Stimulated activated naive CD8-positive, alpha-beta T cell treated with anti-CD3 and anti-CD28 coated beads, Interleukin-15, Interleukin-2, amounts not matched to agents 100 ng/mL and 50 ng/mL, for 24 hours (primary cell): ENCODE data around the gene HMGCS2.
"Not testable (repeated sequence)": the region's sequence is repeated elsewhere in the genome, so short reads cannot be mapped to it uniquely, and the experiment has no call there.

ENCODE experiments used
- H3K27ac Mint-ChIP-seq: one replicate; pipeline ENCODE4 v1.8.0; 2021; ENCODE audit warnings: mild to moderate bottlenecking, mixed read lengths
- H3K27me3 Mint-ChIP-seq: one replicate; pipeline ENCODE4 v1.8.0; 2021; ENCODE audit warnings: mixed read lengths
- H3K36me3 Mint-ChIP-seq: one replicate; pipeline ENCODE4 v1.8.0; 2021; ENCODE audit warnings: low read depth, mixed read lengths
- H3K4me1 Mint-ChIP-seq: one replicate; pipeline ENCODE4 v1.8.0; 2021; ENCODE audit warnings: low read depth, mixed read lengths
- H3K4me3 Mint-ChIP-seq: one replicate; pipeline ENCODE4 v1.8.0; 2021; ENCODE audit warnings: mild to moderate bottlenecking, mixed read lengths
- H3K9me3 Mint-ChIP-seq: one replicate; pipeline ENCODE4 v1.8.0; 2021; ENCODE audit warnings: mixed read lengths

HMGCS2 gene

DNA sequence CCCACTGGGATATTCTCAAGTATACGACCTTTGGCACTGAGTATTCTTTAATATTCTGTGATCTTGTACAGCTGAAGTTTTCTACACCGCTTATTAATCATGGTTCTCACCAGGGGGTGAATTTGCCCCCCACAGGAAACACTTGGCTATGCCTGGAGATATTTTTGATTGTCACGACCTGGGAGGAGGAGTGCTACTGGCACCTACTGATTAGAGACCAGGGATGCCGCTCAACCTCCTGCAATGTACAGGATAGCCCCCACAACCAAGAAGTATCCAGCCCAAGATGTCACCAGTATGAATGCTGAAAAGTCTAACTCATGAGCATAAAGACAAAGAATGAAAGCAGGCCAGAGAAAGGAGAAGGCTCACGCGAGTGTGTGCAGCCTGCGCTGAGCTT lies 28.9 kb upstream of the HMGCS2 start:
- no peaks in the 10 kb centered on the region for H3K27me3 Mint-ChIP-seq
- no peak overlapping the region for H3K27ac Mint-ChIP-seq
- no peak overlapping the region for H3K4me3 Mint-ChIP-seq
- H3K36me3 Mint-ChIP-seq: no peaks in the 10 kb centered on the region
- H3K4me1 Mint-ChIP-seq: peaks cover 25% of the 10 kb centered on the region
- H3K9me3 Mint-ChIP-seq: no peaks in the 10 kb centered on the region

- H3K9me3 Mint-ChIP-seq: no peaks in the 10 kb centered on the region
- H3K4me1 Mint-ChIP-seq: peaks cover 25% of the 10 kb centered on the region
- H3K36me3 Mint-ChIP-seq: no peaks in the 10 kb centered on the region
- peak overlapping the region; percentile 28 for H3K27ac Mint-ChIP-seq
- H3K27me3 Mint-ChIP-seq: no peaks in the 10 kb centered on the region
- no peak overlapping the region for H3K4me3 Mint-ChIP-seq
Observed at GRCh38 chr1:119797162-119797561, 28.5 kb upstream of the HMGCS2 start.

GRCh38 chr1:119795261-119796200 lies 26.8 kb upstream of the HMGCS2 start:
- Mint-ChIP-seq H3K36me3 (no peaks in the 10 kb centered on the region), H3K4me3 (no peak overlapping the region), H3K9me3 (no peaks in the 10 kb centered on the region), H3K4me1 (peaks cover 25% of the 10 kb centered on the region), H3K27ac (no peak overlapping the region), H3K27me3 (no peaks in the 10 kb centered on the region)

GRCh38 chr1:119794876-119795240 lies 26.2 kb upstream of the HMGCS2 start:
- Mint-ChIP-seq H3K4me1 (peaks cover 25% of the 10 kb centered on the region), H3K27ac (no peak overlapping the region), H3K4me3 (no peak overlapping the region), H3K9me3 (no peaks in the 10 kb centered on the region), H3K27me3 (peaks cover 4% of the 10 kb centered on the region), H3K36me3 (no peaks in the 10 kb centered on the region)

DNA sequence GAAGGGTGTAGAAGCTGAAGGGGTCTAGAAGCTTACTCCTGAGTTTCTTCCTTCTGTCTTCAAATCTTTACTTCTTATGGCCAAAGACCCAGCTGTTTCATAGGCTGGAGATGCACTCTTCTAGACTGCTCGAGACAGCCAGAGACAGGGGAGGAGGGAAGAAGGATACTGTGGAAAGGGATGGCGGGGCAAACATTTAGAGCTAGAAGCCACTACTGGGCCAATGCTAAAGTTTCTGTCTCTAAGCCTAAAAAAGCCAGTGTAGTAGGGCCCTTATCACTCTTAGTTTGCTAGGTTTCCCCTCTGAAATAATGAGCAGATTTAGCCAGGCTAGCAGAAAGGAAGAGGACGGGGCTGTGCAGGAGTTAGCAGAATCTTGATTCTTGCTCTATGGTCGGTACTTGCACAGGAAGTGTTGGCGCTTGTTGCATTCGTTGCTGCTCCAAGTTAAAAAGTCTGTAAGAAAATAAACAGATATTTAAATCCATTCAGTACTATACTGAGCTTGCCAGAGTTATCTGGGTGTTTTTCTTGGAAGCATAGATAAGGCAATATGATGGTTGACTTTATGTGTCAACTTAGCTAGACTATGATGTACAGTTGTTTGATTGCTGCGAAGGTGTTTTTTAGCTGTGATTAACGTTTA lies 25.6 kb upstream of the HMGCS2 start:
- no peak overlapping the region for H3K27ac Mint-ChIP-seq
- no peaks in the 10 kb centered on the region for H3K36me3 Mint-ChIP-seq
- no peaks in the 10 kb centered on the region for H3K9me3 Mint-ChIP-seq
- peaks cover 4% of the 10 kb centered on the region for H3K27me3 Mint-ChIP-seq
- peaks cover 22% of the 10 kb centered on the region for H3K4me1 Mint-ChIP-seq
- H3K4me3 Mint-ChIP-seq: no peak overlapping the region

DNA sequence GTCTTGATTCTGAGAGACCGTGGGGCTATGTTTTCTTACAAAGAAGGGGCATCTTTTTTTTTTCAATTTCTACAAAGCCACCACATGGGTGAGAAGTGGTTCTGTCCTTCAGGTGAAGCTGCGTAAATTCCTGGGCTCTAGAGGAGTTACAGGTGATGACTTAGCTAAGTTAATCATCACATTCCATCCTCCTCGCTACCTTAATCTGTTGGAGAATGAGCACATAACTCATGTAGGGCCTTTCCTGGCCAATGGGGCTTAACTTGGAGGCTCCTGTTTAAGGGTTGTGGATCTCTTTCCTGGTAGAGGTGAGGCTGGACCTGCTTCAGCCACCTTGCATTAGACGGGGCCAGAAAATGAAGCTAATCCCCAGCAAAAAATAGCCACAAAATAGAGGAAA lies 22.7 kb upstream of the HMGCS2 start:
- Mint-ChIP-seq H3K27ac (no peak overlapping the region), H3K27me3 (peaks cover 4% of the 10 kb centered on the region), H3K36me3 (no peaks in the 10 kb centered on the region), H3K4me1 (peaks cover 4% of the 10 kb centered on the region), H3K4me3 (no peak overlapping the region), H3K9me3 (no peaks in the 10 kb centered on the region)

DNA sequence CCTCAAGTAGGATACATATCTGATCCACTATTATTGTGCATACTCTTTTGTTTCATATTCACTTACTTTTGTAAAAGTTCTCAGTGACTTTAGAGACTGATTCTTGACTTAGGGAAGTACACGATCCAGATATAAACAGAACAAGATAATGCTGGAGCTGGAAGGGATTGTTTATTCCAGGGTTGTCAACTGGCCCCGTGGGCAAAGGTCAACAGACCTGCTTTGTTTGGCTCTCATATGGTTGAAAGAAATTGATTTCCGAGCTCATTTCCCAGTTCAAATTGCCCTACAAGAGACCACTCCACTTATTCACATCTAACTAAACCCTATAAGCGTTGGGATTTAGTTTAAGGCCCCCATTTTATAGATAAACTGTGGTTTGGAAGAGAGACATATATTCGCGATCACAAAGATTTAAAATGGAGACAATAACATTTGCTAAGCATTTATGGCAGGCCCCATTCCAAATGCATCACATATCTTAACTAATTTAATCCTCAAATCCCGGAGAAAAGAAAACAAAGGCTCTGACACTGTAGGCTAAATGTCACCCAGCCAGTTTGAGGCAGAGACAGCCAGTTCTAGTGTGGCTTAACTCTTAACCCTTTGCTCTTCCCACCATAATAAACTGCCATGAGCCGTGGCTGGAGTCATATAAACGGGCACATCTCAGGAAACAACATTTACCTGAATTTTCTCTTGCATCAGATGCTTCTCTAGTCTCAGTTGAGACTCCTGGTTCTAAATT lies 21.9 kb upstream of the HMGCS2 start:
- H3K27ac Mint-ChIP-seq: no peak overlapping the region
- H3K4me1 Mint-ChIP-seq: peaks cover 9% of the 10 kb centered on the region
- peaks cover 4% of the 10 kb centered on the region for H3K27me3 Mint-ChIP-seq
- no peaks in the 10 kb centered on the region for H3K9me3 Mint-ChIP-seq
- H3K4me3 Mint-ChIP-seq: no peak overlapping the region
- H3K36me3 Mint-ChIP-seq: no peaks in the 10 kb centered on the region

GRCh38 chr1:119787776-119788175 lies 19.1 kb upstream of the HMGCS2 start:
- Mint-ChIP-seq H3K36me3 (no peaks in the 10 kb centered on the region), H3K27ac (no peak overlapping the region), H3K4me1 (peaks cover 20% of the 10 kb centered on the region), H3K27me3 (peaks cover 17% of the 10 kb centered on the region), H3K4me3 (no peak overlapping the region), H3K9me3 (no peaks in the 10 kb centered on the region)

GRCh38 chr1:119786473-119787050 lies 17.9 kb upstream of the HMGCS2 start:
- not testable (repeated sequence) for H3K36me3 Mint-ChIP-seq, H3K9me3 Mint-ChIP-seq, H3K27ac Mint-ChIP-seq, H3K4me3 Mint-ChIP-seq
- H3K4me1 Mint-ChIP-seq: peaks cover 20% of the 10 kb centered on the region
- peaks cover 17% of the 10 kb centered on the region for H3K27me3 Mint-ChIP-seq

GRCh38 chr1:119786046-119786445 lies 17.3 kb upstream of the HMGCS2 start:
- Mint-ChIP-seq H3K4me1 (peaks cover 20% of the 10 kb centered on the region), H3K27me3 (peaks cover 17% of the 10 kb centered on the region)
- H3K27ac Mint-ChIP-seq, H3K9me3 Mint-ChIP-seq, H3K36me3 Mint-ChIP-seq, H3K4me3 Mint-ChIP-seq: not testable (repeated sequence)

GRCh38 chr1:119784191-119784781 lies 15.6 kb upstream of the HMGCS2 start:
- Mint-ChIP-seq H3K9me3 (no peaks in the 10 kb centered on the region), H3K4me3 (no peak overlapping the region), H3K4me1 (peaks cover 20% of the 10 kb centered on the region), H3K36me3 (no peaks in the 10 kb centered on the region), H3K27me3 (peaks cover 13% of the 10 kb centered on the region), H3K27ac (no peak overlapping the region)

DNA sequence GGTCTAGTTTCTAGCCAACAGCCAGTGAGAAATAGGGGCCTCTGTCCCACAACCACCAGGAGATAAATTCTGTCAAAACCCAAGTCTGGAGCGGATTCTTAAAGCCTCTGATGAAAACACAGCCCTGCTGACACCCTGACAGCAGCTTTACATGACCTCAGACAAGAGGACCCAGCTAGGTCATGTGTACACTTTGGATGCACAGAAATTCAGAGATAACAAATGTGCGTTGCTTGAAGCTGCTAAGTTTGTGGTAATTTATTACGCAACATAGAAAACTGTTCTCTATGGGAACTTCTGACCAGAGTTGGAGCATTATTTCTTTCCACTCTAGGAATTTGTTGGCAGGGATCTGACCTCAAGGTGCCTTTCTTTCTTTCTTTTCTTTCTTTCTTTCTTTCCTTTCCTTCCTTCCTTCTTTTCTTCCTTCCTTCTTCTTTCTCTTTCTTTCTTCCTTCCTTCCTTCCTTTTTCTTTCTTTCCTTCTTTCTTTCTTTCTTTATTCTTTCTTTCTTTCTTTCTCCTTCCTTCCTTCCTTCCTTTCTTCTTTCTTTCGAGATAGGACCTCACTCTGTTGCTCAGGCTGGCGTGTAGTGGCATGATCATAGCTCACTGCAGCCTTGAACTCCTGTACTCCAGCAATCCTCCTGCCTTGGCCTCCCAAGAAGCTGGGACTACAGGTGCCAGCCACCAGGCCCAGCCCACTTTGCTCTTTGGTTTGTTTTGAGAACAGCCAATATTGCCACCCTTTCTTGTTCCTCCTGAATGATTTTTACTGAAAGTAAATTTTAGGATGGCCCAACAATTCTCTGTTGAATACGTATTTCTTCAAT lies 14.9 kb upstream of the HMGCS2 start:
- Mint-ChIP-seq H3K4me1 (peaks cover 20% of the 10 kb centered on the region), H3K27ac (peak overlapping the region; percentile 57), H3K9me3 (no peaks in the 10 kb centered on the region), H3K27me3 (peaks cover 13% of the 10 kb centered on the region), H3K36me3 (no peaks in the 10 kb centered on the region), H3K4me3 (no peak overlapping the region)

- Mint-ChIP-seq H3K9me3 (no peaks in the 10 kb centered on the region), H3K27me3 (peaks cover 13% of the 10 kb centered on the region), H3K27ac (no peak overlapping the region), H3K36me3 (no peaks in the 10 kb centered on the region), H3K4me1 (peaks cover 20% of the 10 kb centered on the region), H3K4me3 (no peak overlapping the region)
Observed at GRCh38 chr1:119782631-119783325, 14.1 kb upstream of the HMGCS2 start.
